Stimulated activated CD4-positive, alpha-beta T cell treated with anti-CD3 and anti-CD28 coated beads, Interleukin-1b, Interleukin-23, amount 100 ng/mL, for 48 hours (primary cell): ENCODE measurements around the gene EXTL2.
"Not testable (repeated sequence)": the region's sequence is repeated elsewhere in the genome, so short reads cannot be mapped to it uniquely, and the experiment has no call there.

Experiments
- DNase-seq: peaks from one replicate; pipeline ENCODE4 v3.0.0-alpha.2; 2020

EXTL2 gene

GRCh38 chr1:100894603-100895539 lies at the start of gene EXTL2:
EXTL2 (minus strand) TSS chr1:100894842; CDS start chr1:100888757, 6,085 bp downstream.
- peak; percentile 67 for DNase-seq

GRCh38 chr1:100943533-100943932 lies 48.9 kb upstream of the EXTL2 start:
- no peak for DNase-seq

- DNase-seq: no peak
Observed at GRCh38 chr1:100942304-100943046, 47.8 kb upstream of the EXTL2 start.

GRCh38 chr1:100941580-100942216 lies 47.1 kb upstream of the EXTL2 start:
- DNase-seq: peak; percentile 3

- DNase-seq: peak; percentile 59
Observed at GRCh38 chr1:100941098-100941527, 46.5 kb upstream of the EXTL2 start.

DNA sequence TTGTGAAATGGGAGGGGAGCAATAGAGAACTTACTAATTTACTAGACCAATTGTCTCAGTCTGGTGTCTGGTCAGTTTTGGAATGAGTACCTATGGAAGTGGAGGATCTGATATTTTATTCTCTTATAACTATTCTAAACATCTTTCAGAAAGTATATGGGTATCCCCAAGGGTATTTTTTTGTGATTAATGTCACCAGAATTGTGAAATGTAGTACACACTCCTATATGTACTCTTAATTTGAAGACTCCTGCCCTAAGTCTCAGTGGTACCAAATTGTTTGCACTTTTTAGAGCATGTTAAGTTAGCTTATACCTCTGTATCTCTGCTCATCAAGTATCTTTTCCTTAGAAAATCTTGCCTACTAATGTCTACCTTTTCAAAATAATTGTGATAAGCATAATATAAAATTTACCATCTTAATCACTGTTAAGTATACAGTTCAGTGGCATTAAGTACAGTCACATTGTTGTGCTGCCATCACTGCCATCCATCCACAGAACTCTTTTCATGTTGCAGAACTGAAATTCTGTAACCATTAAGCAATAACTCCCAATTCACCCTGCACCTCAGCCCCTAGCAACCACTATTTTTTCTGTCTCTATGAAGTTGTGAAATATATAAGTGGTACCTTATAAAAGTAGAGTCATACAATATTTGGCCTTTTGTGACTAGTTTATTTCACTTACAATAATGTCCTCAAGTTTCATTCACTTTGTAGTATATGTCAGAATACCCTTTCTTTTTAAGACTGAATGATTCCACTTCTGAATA lies 41.7 kb upstream of the EXTL2 start:
- DNase-seq: no peak

DNA sequence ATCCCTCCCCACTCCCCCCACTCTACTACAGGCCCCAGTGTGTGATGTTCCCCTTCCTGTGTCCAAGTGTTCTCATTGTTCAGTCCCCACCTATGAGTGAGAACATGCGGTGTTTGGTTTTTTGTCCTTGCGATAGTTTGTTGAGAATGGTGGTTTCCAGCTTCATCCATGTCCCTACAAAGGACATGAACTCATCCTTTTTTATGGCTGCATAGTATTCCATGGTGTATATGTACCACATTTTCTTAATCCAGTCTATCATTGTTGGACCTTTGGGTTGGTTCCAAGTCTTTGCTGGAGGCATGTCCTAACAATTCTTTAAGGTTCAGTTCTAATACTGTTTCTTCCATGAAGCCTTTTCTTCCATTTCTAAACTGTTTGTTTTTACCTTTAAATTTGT lies 38.9 kb upstream of the EXTL2 start:
- not testable (repeated sequence) for DNase-seq

- no peak for DNase-seq
Observed at GRCh38 chr1:100931716-100932115, 37.1 kb upstream of the EXTL2 start.

GRCh38 chr1:100930494-100930893 lies 35.9 kb upstream of the EXTL2 start:
- no peak for DNase-seq

GRCh38 chr1:100928128-100928527 lies 33.5 kb upstream of the EXTL2 start:
- no peak for DNase-seq

GRCh38 chr1:100927276-100927675 lies 32.6 kb upstream of the EXTL2 start:
- peak; percentile 42 for DNase-seq

- DNase-seq: peak; percentile 4
Observed at GRCh38 chr1:100926240-100926639, 31.6 kb upstream of the EXTL2 start.

GRCh38 chr1:100924991-100925390 lies 30.3 kb upstream of the EXTL2 start:
- DNase-seq: no peak

GRCh38 chr1:100924212-100924611 lies 29.6 kb upstream of the EXTL2 start:
- DNase-seq: peak; percentile 6

- DNase-seq: no peak
Observed at GRCh38 chr1:100921110-100921706, 26.6 kb upstream of the EXTL2 start.

DNA sequence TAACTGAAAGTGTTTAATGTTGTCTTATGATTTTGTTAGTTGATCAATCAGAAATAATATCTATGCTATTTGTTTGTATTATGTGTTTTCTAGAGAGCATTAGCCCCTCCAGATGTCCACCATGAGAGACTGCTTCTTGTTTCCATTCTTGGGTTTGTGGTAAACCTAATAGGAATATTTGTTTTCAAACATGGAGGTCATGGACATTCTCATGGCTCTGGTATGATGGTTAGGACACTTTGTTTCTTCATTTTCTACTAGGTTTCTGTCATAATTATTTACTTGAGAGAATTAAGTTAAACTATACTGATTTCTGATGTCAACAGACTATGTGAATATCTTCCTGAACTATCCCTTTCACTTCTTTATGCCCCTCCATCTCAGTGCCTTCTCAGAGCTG lies 17.4 kb upstream of the EXTL2 start:
- no peak for DNase-seq

DNA sequence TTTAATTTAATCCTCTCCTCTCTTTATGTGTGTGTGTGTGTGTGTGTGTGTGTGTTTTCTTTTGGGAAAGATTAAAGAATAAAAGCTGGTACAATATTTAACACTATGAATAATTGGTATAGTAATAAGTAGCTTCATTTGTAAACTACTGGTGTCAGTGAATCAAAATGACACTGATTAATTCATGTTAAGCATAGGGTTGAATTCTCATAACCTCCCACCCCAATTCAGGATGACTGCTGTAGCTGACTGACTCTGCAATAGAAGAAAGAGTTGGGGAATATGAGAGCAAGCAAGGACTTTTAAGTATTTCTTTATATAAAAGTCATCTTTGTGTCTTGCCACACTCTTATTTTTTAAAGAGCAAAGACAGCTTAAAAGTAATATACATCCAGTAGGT lies 14.4 kb upstream of the EXTL2 start:
- DNase-seq: no peak

GRCh38 chr1:100907887-100908286 lies 13.2 kb upstream of the EXTL2 start:
- no peak for DNase-seq

- DNase-seq: no peak
Observed at GRCh38 chr1:100905181-100905580, 10.5 kb upstream of the EXTL2 start.

DNA sequence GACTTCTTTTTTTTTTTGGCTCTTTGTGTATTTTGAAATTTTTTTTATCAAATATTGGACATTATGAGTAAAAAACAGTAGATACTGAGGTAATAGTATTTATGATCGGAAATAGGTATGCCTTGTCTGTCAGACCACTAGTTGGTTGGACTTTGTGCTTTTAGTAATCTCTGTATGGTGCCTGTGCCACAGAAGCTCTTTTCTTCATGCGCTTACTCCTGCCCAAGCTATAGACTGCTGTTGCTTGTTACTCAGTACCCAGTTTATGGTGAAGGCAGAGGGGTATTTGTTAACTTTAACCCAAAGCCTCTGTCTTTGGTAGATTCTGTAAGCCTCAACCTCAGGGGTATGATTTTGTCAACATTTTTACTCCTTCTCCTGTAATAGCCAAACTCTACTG lies 9.9 kb upstream of the EXTL2 start:
- no peak for DNase-seq

- no peak for DNase-seq
Observed at GRCh38 chr1:100903777-100904176, 9.1 kb upstream of the EXTL2 start.

DNA sequence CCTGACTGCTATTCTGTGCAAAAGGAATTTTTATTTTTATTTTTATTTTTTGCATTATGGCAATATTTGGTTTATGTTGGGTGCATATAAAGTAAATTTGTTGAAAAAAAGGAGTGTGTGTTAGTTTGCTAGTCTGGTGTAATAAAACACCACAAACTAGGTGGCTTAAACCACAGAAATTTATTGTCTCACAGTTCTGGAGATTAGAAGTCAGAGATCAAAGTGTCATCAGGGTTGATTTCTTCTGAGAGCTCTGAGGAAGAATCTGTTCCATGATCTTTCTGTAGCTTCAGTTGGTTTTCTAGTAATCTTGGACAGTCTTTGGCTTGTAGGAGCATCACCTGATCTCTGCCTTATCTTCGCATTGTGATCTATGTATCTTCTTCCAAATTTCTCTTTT lies 7.7 kb upstream of the EXTL2 start:
- DNase-seq: no peak
